H1 (cell line): ENCODE data around the gene NKG7. TPM values are rescaled to one million over a fixed set of nuclear protein-coding genes. Genes with fewer than 3 reads are reported as not detected.

ENCODE experiments used
- CTCF ChIA-PET: fragments of 300-600 bp; sonication (Branson Sonifier 250); formaldehyde crosslinking; loops from one replicate; lab custom pipeline; 2021; ENCODE audit not compliant: partially characterized antibody; lab: Charles Lee
- POLR2A ChIA-PET: fragments of 300-600 bp; sonication (Branson Sonifier 250); formaldehyde crosslinking; loops from one replicate; lab custom pipeline; 2021; ENCODE audit warnings: inconsistent platforms; ENCODE audit not compliant: partially characterized antibody; lab: Charles Lee
- DNase-seq, 2 experiments: peaks; one replicate each; pipeline versions ENCODE4 v3.0.0 to v3.0.0-alpha.2; 2010 to 2022; ENCODE audit warnings: low spot score in 2 of 2, low read depth in 1 of 2, mixed read lengths in 1 of 2
- FAIRE-seq: peaks from 2 replicates; lab custom pipeline; 2011; peaks lifted over from hg19 to GRCh38; lab: Jason Lieb, UNC
- H2AFZ ChIP-seq: 2 replicates; pipeline ENCODE4 v1.8.1; 2012; ENCODE audit warnings: low read length, inconsistent platforms
- H2AK5ac ChIP-seq: 2 replicates; pipeline ENCODE4 v1.6.1; 2013; ENCODE audit warnings: low read depth, low read length
- H2BK120ac ChIP-seq: replicated peaks from 2 replicates; pipeline ENCODE3; 2013; ENCODE audit warnings: low read depth, low read length, inconsistent platforms
- H2BK12ac ChIP-seq: 2 replicates; pipeline ENCODE4 v1.6.1; 2013; ENCODE audit warnings: low read depth, low read length
- H2BK15ac ChIP-seq: 2 replicates; pipeline ENCODE4 v1.6.1; 2013; ENCODE audit warnings: low read length
- H2BK20ac ChIP-seq: 2 replicates; pipeline ENCODE4 v1.6.1; 2013; ENCODE audit warnings: low read length
- H2BK5ac ChIP-seq: 2 replicates; pipeline ENCODE4 v1.6.1; 2013; ENCODE audit warnings: low read depth, low read length
- H3K14ac ChIP-seq: 2 replicates; pipeline ENCODE4 v1.6.1; 2013; ENCODE audit warnings: inconsistent platforms; ENCODE audit not compliant: insufficient read length
- H3K18ac ChIP-seq: 2 replicates; pipeline ENCODE4 v1.6.1; 2013; ENCODE audit warnings: low read length; ENCODE audit errors: extremely low read depth
- H3K23ac ChIP-seq: 2 replicates; pipeline ENCODE4 v1.6.1; 2013; ENCODE audit warnings: inconsistent platforms; ENCODE audit not compliant: insufficient read length
- H3K23me2 ChIP-seq: 2 replicates; pipeline ENCODE4 v1.6.1; 2013; ENCODE audit warnings: low read depth, low read length
- H3K27ac ChIP-seq: 2 replicates; pipeline ENCODE4 v1.6.1; 2011; ENCODE audit warnings: low read depth, low read length, inconsistent platforms
- H3K27me3 ChIP-seq, 4 experiments: replicated peaks in 1 of 4; 1 replicate in 1 of 4; 2 replicates in 3 of 4; pipeline versions ENCODE4 v1.6.1 to v1.8.1; 2011 to 2013; ENCODE audit warnings: low read length in 3 of 4, mild to moderate bottlenecking in 3 of 4, inconsistent platforms in 2 of 4, mixed read lengths in 2 of 4, moderate library complexity in 1 of 4; ENCODE audit not compliant: control insufficient read depth in 3 of 4, insufficient read depth in 3 of 4; ENCODE audit errors: extremely low read depth in 1 of 4
- H3K36me3 ChIP-seq, 4 experiments: 2 replicates each; pipeline versions ENCODE4 v1.6.1 to v1.8.1; 2011 to 2013; ENCODE audit warnings: mild to moderate bottlenecking in 4 of 4, low read length in 3 of 4, moderate library complexity in 2 of 4, control low read depth in 1 of 4, inconsistent platforms in 1 of 4; ENCODE audit not compliant: insufficient read depth in 4 of 4, control insufficient read depth in 2 of 4
- H3K4ac ChIP-seq: replicated peaks from 2 replicates; pipeline ENCODE3; 2013; ENCODE audit warnings: low read length, low read depth, mixed read lengths, inconsistent platforms; ENCODE audit not compliant: insufficient read length
- H3K4me1 ChIP-seq, 4 experiments: replicated peaks in 1 of 4; 1 replicate in 1 of 4; 2 replicates in 3 of 4; pipeline versions ENCODE4 v1.6.1 to v1.8.1; 2011 to 2013; ENCODE audit warnings: low read length in 3 of 4, inconsistent platforms in 2 of 4, mixed read lengths in 1 of 4; ENCODE audit not compliant: insufficient read depth in 4 of 4, control insufficient read depth in 3 of 4
- H3K4me2 ChIP-seq, 2 experiments: 2 replicates each; pipeline versions ENCODE4 v1.6.1 to v1.8.1; 2011 to 2013; ENCODE audit warnings: low read depth in 2 of 2, low read length in 2 of 2, control low read depth in 1 of 2, inconsistent platforms in 1 of 2, mild to moderate bottlenecking in 1 of 2; ENCODE audit not compliant: insufficient read depth in 1 of 2
- H3K4me3 ChIP-seq, 4 experiments: fragments of 200-600, 300-600 bp in 1 of 4; sonication (generic), shearing (Covaris generic), sonication (Bioruptor Twin) in 1 of 4; 2 replicates each; pipeline versions ENCODE4 v1.5.1 to v1.8.1; 2011 to 2016; ENCODE audit warnings: low read length in 4 of 4, low read depth in 3 of 4, control low read depth in 2 of 4, inconsistent platforms in 2 of 4, mild to moderate bottlenecking in 2 of 4, mixed read lengths in 1 of 4, moderate library complexity in 1 of 4; ENCODE audit not compliant: insufficient read depth in 2 of 4; ENCODE audit errors: extremely low read depth in 1 of 4
- H3K56ac ChIP-seq: replicated peaks from 2 replicates; pipeline ENCODE3; 2013; ENCODE audit warnings: low read depth, mild to moderate bottlenecking, mixed read lengths, low read length, inconsistent platforms; ENCODE audit not compliant: insufficient read length
- H3K79me1 ChIP-seq: 2 replicates; pipeline ENCODE4 v1.6.1; 2013; ENCODE audit warnings: low read depth, low read length, control low read depth
- H3K79me2 ChIP-seq, 2 experiments: 2 replicates each; pipeline versions ENCODE4 v1.6.1 to v1.8.1; 2012 to 2013; ENCODE audit warnings: low read length in 2 of 2, mild to moderate bottlenecking in 2 of 2, inconsistent platforms in 1 of 2; ENCODE audit not compliant: insufficient read depth in 2 of 2, control insufficient read depth in 1 of 2
- H3K9ac ChIP-seq, 4 experiments: replicated peaks in 1 of 4; 1 replicate in 1 of 4; 2 replicates in 3 of 4; pipeline versions ENCODE4 v1.6.1 to v1.8.1; 2011 to 2013; ENCODE audit warnings: low read depth in 3 of 4, low read length in 3 of 4, control low read depth in 2 of 4, mild to moderate bottlenecking in 2 of 4, moderate library complexity in 2 of 4, inconsistent platforms in 1 of 4; ENCODE audit errors: extremely low read depth in 1 of 4
- H3K9me3 ChIP-seq, 2 experiments: 2 replicates each; pipeline versions ENCODE4 v1.6.1 to v1.8.1; 2012 to 2013; ENCODE audit warnings: mild to moderate bottlenecking in 2 of 2, moderate library complexity in 2 of 2, control low read depth in 1 of 2, inconsistent platforms in 1 of 2, low read depth in 1 of 2, low read length in 1 of 2, mixed read lengths in 1 of 2; ENCODE audit not compliant: insufficient read depth in 2 of 2
- H4K20me1 ChIP-seq, 2 experiments: replicated peaks in 1 of 2; 2 replicates each; pipeline versions ENCODE3 to v1.8.1; 2011 to 2013; ENCODE audit warnings: inconsistent platforms in 2 of 2, low read length in 2 of 2, mild to moderate bottlenecking in 1 of 2; ENCODE audit not compliant: insufficient read depth in 2 of 2, control insufficient read depth in 1 of 2
- H4K5ac ChIP-seq: 2 replicates; pipeline ENCODE4 v1.6.1; 2013; ENCODE audit warnings: low read length, low read depth, mixed read lengths, inconsistent platforms; ENCODE audit not compliant: insufficient read length
- H4K8ac ChIP-seq: 2 replicates; pipeline ENCODE4 v1.8.0; 2013; ENCODE audit warnings: mild to moderate bottlenecking, moderate library complexity, low read length, inconsistent platforms; ENCODE audit not compliant: insufficient read depth; ENCODE audit errors: extremely low read depth
- H4K91ac ChIP-seq: replicated peaks from 2 replicates; pipeline ENCODE3; 2013; ENCODE audit warnings: low read length, mixed read lengths, inconsistent platforms; ENCODE audit not compliant: insufficient read length
- HDAC2 ChIP-seq, 2 experiments: fragments of 300-600 bp in 1 of 2; sonication (generic) in 1 of 2; IDR thresholded peaks; 2 replicates each; pipeline ENCODE4 v1.6.1; 2011 to 2012; ENCODE audit warnings: low read depth in 2 of 2, low read length in 2 of 2, mild to moderate bottlenecking in 2 of 2, moderate library complexity in 2 of 2, borderline replicate concordance in 1 of 2, inconsistent platforms in 1 of 2
- JUND ChIP-seq: IDR thresholded peaks from 2 replicates; pipeline ENCODE4 v1.6.1; 2011; ENCODE audit warnings: mild to moderate bottlenecking, improper control_type of control experiment, low read length
- PHF8 ChIP-seq: fragments of 200-600 bp; sonication (generic); conservative IDR thresholded peaks from 2 replicates; pipeline ENCODE4 v1.7.1; 2012; ENCODE audit warnings: low read depth, mild to moderate bottlenecking, inconsistent platforms, low read length, moderate library complexity
- POLR2A ChIP-seq, 2 experiments: IDR thresholded peaks; 1 replicate in 1 of 2; 2 replicates in 1 of 2; pipeline ENCODE4 v1.6.1; 2011; ENCODE audit warnings: low read depth in 2 of 2, low read length in 2 of 2, mild to moderate bottlenecking in 2 of 2; ENCODE audit errors: control extremely low read depth in 1 of 2
- SAP30 ChIP-seq: fragments of 300-600 bp; sonication (generic); IDR thresholded peaks from 2 replicates; pipeline ENCODE4 v1.7.1; 2012; ENCODE audit warnings: low read length, moderate library complexity, mild to moderate bottlenecking, inconsistent platforms; ENCODE audit not compliant: insufficient read depth, insufficient replicate concordance
- WGBS, 2 experiments: shearing (Covaris generic) in 1 of 2; methylation state at CpG; one replicate each; pipeline versions ENCODE4 v1.1.6 to v1.1.7; 2013 to 2015; ENCODE audit warnings: low lambda C conversion rate in 2 of 2, mixed read lengths in 2 of 2, inconsistent platforms in 1 of 2, low coverage in 1 of 2, missing lambda C conversion rate in 1 of 2; ENCODE audit not compliant: insufficient replicate concordance in 2 of 2, insufficient coverage in 1 of 2, insufficient read length in 1 of 2; ENCODE audit errors: extremely low coverage in 1 of 2, missing lambda C conversion rate in 1 of 2; 5-methylcytosine and 5-hydroxymethylcytosine counted together
- polyA plus RNA-seq, 7 experiments: library from polyadenylated mRNA; depleted of rRNA in 3 of 7; stranded (reverse) in 5 of 7; unstranded in 2 of 7; fragments of >200 nt in 5 of 7; fragments of 200-250 nt in 2 of 7; gene quantifications; 1 replicate in 5 of 7; 2 replicates in 1 of 7; 4 replicates in 1 of 7; pipeline versions ENCODE4 v1.2.1 to v1.2.3, GENCODE V29; 2011 to 2013; ENCODE audit warnings: missing spikeins in 2 of 7, mixed read lengths in 2 of 7
- total RNA-seq: library from RNA; stranded (reverse); fragmentation: NEBNext Ultra II Directional; extraction: Animal tissue kit (Norgen Biotek cat#: 25700); gene quantifications from 2 replicates; pipeline ENCODE4 v1.2.1, GENCODE V29; 2021

Gene NKG7
- total and polyA plus RNA-seq, 2 of the 8 experiments (the other 6 are each of a cell fraction or from before 2014, with no cell fraction given) = not detected

- no peak overlapping the region for H2BK120ac ChIP-seq
- FAIRE-seq (no peak), DNase-seq (no peak)
- no peak overlapping the region for H2BK5ac ChIP-seq
- H3K27me3 ChIP-seq = peaks cover 0 to 6% (median 4%) of the 10 kb centered on the region in 4 experiments; a peak in 4 of 7 replicates
- no peak overlapping the region for H2BK15ac ChIP-seq
- no peak overlapping the region for H3K23ac ChIP-seq
- no peak overlapping the region for H3K4me2 ChIP-seq
- no peak overlapping the region for H4K5ac ChIP-seq
- no peak overlapping the region for H3K4ac ChIP-seq
- H3K27ac ChIP-seq = no peak overlapping the region
- no peak overlapping the region for H3K14ac ChIP-seq
- 79% methylated on average over 3 of the region's 3 CpGs; no CpG with 5 or more reads in 1 of the 2 experiments for WGBS, 2 experiments
- H4K8ac ChIP-seq = no peak overlapping the region
- no peak overlapping the region for H2BK20ac ChIP-seq
- H3K9ac ChIP-seq = no peak overlapping the region
- no peaks in the 10 kb centered on the region for H3K79me2 ChIP-seq
- no peak overlapping the region for H2AFZ ChIP-seq
- TF ChIP-seq SAP30 (no peak), JUND (no peak), HDAC2 (IDR thresholded peaks at IDR 0.05; ENCODE audit: borderline replicate concordance in 1 of 2, low read depth in 2 of 2, low read length in 2 of 2) (no peak), PHF8 (no peak), POLR2A (IDR thresholded peaks at IDR 0.05; ENCODE audit: control extremely low read depth in 1 of 2, low read depth in 2 of 2, low read length in 2 of 2) (no peak)
- H3K56ac ChIP-seq = no peak overlapping the region
- peaks cover 0 to 16% (median 2%) of the 10 kb centered on the region in 4 experiments; a peak in 4 of 8 replicates for H3K36me3 ChIP-seq
- ChIA-PET POLR2A (interaction anchor here (1.3 kb wide), 1 partner anchor 11 kb away, joined by 3 read pairs; no protein-coding TSS in a partner anchor), CTCF (interaction anchor here (0.6 to 1.3 kb wide), 2 partner anchors 91 to 1314 kb away, joined by 3 read pairs; no protein-coding TSS in a partner anchor)
- H2BK12ac ChIP-seq = no peak overlapping the region
- H4K20me1 ChIP-seq = no peaks in the 10 kb centered on the region
- no peak overlapping the region for H4K91ac ChIP-seq
- H3K9me3 ChIP-seq = no peaks in the 10 kb centered on the region; a peak in 1 of 4 replicates
- no peaks in the 10 kb centered on the region for H3K79me1 ChIP-seq
- H3K4me1 ChIP-seq = peaks cover 0 to 8% (median 5%) of the 10 kb centered on the region in 4 experiments; a peak in 4 of 7 replicates
- no peak overlapping the region for H3K4me3 ChIP-seq
- H3K18ac ChIP-seq = no peak overlapping the region
- peaks cover 4% of the 10 kb centered on the region; the same call in 1 of the 2 replicates for H3K23me2 ChIP-seq
- H2AK5ac ChIP-seq = no peak overlapping the region
These were observed 41.3 kb downstream of the NKG7 start for GRCh38 chr19:51331193-51331592.
